Transverse colon (tissue), 4 donors: Measurements from ENCODE around the gene LCMT1.

Experiments used
- EP300 ChIP-seq: sonication (generic); formaldehyde crosslinking; IDR thresholded peaks from one replicate; pipeline ENCODE4 v1.6.1; 2017; ENCODE audit warnings: antibody characterized with exemption, low read depth
- POLR2A ChIP-seq: fragments of 450-650 bp; IDR thresholded peaks from one replicate; pipeline ENCODE4 v1.6.1; 2016; ENCODE audit warnings: antibody characterized with exemption, mild to moderate bottlenecking, moderate library complexity
- POLR2AphosphoS5 ChIP-seq, 3 donors: sonication (generic); formaldehyde crosslinking; IDR thresholded peaks; one replicate each; pipeline ENCODE4 v1.6.1; 2016; ENCODE audit warnings: antibody characterized with exemption in 3 of 3
- TF ChIP-seq, protein P1 (sequence below), 5 experiments: fragments of 200-600 bp in 3 of 5; fragments of 450-650 bp in 2 of 5; sonication (generic) in 3 of 5; IDR thresholded peaks; 1 replicate in 2 of 5; 2 replicates in 3 of 5; pipeline ENCODE4 v1.5.1; 2016 to 2017; ENCODE audit warnings: antibody characterized with exemption in 5 of 5, inconsistent platforms in 3 of 5, mild to moderate bottlenecking in 2 of 5, moderate library complexity in 1 of 5

DNA sequence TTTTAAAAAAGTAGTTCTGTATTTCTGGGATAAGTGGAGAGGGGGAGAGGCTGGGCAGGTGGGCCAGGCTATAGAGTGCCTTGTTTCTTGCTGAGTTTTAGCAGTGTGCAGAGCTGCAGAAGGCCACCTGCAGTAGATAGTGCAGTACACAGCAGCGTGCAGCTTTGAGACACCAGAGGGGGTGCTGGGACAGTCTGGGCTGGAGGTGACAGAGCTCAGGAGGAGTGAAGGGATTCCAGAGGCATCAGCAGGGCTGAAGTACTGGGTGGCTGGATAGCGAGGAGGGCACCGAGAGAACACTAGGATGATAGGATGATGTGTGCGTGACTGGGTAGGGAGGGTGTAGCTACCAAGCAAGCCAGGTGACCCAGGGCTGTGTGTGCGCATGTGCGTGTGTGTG, 26.6 kb downstream of the LCMT1 start:
- TF ChIP-seq, protein P1, sequence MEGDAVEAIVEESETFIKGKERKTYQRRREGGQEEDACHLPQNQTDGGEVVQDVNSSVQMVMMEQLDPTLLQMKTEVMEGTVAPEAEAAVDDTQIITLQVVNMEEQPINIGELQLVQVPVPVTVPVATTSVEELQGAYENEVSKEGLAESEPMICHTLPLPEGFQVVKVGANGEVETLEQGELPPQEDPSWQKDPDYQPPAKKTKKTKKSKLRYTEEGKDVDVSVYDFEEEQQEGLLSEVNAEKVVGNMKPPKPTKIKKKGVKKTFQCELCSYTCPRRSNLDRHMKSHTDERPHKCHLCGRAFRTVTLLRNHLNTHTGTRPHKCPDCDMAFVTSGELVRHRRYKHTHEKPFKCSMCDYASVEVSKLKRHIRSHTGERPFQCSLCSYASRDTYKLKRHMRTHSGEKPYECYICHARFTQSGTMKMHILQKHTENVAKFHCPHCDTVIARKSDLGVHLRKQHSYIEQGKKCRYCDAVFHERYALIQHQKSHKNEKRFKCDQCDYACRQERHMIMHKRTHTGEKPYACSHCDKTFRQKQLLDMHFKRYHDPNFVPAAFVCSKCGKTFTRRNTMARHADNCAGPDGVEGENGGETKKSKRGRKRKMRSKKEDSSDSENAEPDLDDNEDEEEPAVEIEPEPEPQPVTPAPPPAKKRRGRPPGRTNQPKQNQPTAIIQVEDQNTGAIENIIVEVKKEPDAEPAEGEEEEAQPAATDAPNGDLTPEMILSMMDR (IDR thresholded peaks at IDR 0.05), result no peak
- no peak for TF ChIP-seq POLR2A
- no peak for TF ChIP-seq POLR2AphosphoS5 (IDR thresholded peaks at IDR 0.05)
- TF ChIP-seq EP300, result no peak
